ENCODE results near the gene MMADHC.
"Not testable (repeated sequence)": the region's sequence is repeated elsewhere in the genome, so short reads cannot be mapped to it uniquely, and the experiment has no call there.

The MMADHC gene

GRCh38 chr2:149594411-149594810 is 6.8 kb upstream of the MMADHC start:
- no peak for DNase-seq

GRCh38 chr2:149587950-149588487 is 444 bp upstream of the MMADHC start:
- DNase-seq: no peak

- no peak for DNase-seq
Measured at GRCh38 chr2:149586898-149587219, 716 bp downstream of the MMADHC start.

GRCh38 chr2:149586063-149586462 is 1.5 kb downstream of the MMADHC start:
- peak; percentile 7 for DNase-seq

GRCh38 chr2:149585166-149585885 is 2.2 kb downstream of the MMADHC start:
- DNase-seq: no peak

GRCh38 chr2:149579972-149580882 is 7.3 kb downstream of the MMADHC start:
- DNase-seq: no peak

GRCh38 chr2:149577269-149577668 is 10.3 kb downstream of the MMADHC start:
- no peak for DNase-seq

GRCh38 chr2:149575752-149576151 is 11.8 kb downstream of the MMADHC start:
- DNase-seq: no peak

- DNase-seq: no peak
Measured at GRCh38 chr2:149575277-149575676, 12.3 kb downstream of the MMADHC start.

- no peak for DNase-seq
Measured at GRCh38 chr2:149573760-149574159, 13.8 kb downstream of the MMADHC start.

GRCh38 chr2:149572102-149572953 is 15.2 kb downstream of the MMADHC start:
- DNase-seq: no peak

GRCh38 chr2:149568138-149568537 is 19.4 kb downstream of the MMADHC start:
- no peak for DNase-seq

GRCh38 chr2:149566652-149567051 is 20.9 kb downstream of the MMADHC start:
- no peak for DNase-seq

GRCh38 chr2:149565625-149566024 is 21.9 kb downstream of the MMADHC start:
- DNase-seq: not testable (repeated sequence)

- no peak for DNase-seq
Measured at GRCh38 chr2:149564983-149565382, 22.6 kb downstream of the MMADHC start.

GRCh38 chr2:149564097-149564496 is 23.5 kb downstream of the MMADHC start:
- DNase-seq: no peak

GRCh38 chr2:149562324-149562723 is 25.3 kb downstream of the MMADHC start:
- no peak for DNase-seq

GRCh38 chr2:149561309-149561926 is 26.2 kb downstream of the MMADHC start:
- peak; percentile 39 for DNase-seq

- DNase-seq: no peak
Measured at GRCh38 chr2:149559341-149560068, 28.1 kb downstream of the MMADHC start.

GRCh38 chr2:149556452-149556851 is 31.1 kb downstream of the MMADHC start:
- no peak for DNase-seq

GRCh38 chr2:149552830-149553229 is 34.7 kb downstream of the MMADHC start:
- no peak for DNase-seq

- no peak for DNase-seq
Measured at GRCh38 chr2:149552226-149552625, 35.3 kb downstream of the MMADHC start.
